ENCODE results near the gene SLC10A7. TPM values are rescaled to one million over a fixed set of nuclear protein-coding genes. Genes with fewer than 3 reads are reported as not detected.

The SLC10A7 gene
- total RNA-seq, 1 donor from 2014 or later = 11.8 TPM

- no peak for DNase-seq (ENCODE audit: low spot score)
- H3K27me3 Mint-ChIP-seq (ENCODE audit: unreplicated experiment) = no peaks in the 10 kb centered on the region
- TF ChIP-seq CTCF (IDR thresholded peaks at IDR 0.05; ENCODE audit: unreplicated experiment) = no peak
- H3K4me1 Mint-ChIP-seq (ENCODE audit: unreplicated experiment) = peaks cover 7% of the 10 kb centered on the region
- H3K36me3 Mint-ChIP-seq (ENCODE audit: low read depth, unreplicated experiment) = no peaks in the 10 kb centered on the region
- no peak overlapping the region for H3K4me3 Mint-ChIP-seq (ENCODE audit: unreplicated experiment)
- no peak overlapping the region for H3K27ac Mint-ChIP-seq (ENCODE audit: unreplicated experiment)
- no peaks in the 10 kb centered on the region for H3K9me3 Mint-ChIP-seq (ENCODE audit: unreplicated experiment)
Observed at GRCh38 chr4:146407257-146407656, 114.5 kb downstream of the SLC10A7 start.

- Mint-ChIP-seq H3K27ac (ENCODE audit: unreplicated experiment) (no peak overlapping the region), H3K9me3 (ENCODE audit: unreplicated experiment) (no peaks in the 10 kb centered on the region), H3K36me3 (ENCODE audit: low read depth, unreplicated experiment) (no peaks in the 10 kb centered on the region), H3K27me3 (ENCODE audit: unreplicated experiment) (no peaks in the 10 kb centered on the region), H3K4me3 (ENCODE audit: unreplicated experiment) (no peak overlapping the region), H3K4me1 (ENCODE audit: unreplicated experiment) (no peaks in the 10 kb centered on the region)
- DNase-seq (ENCODE audit: low spot score) = no peak
- TF ChIP-seq CTCF (IDR thresholded peaks at IDR 0.05; ENCODE audit: unreplicated experiment) = no peak
Observed at GRCh38 chr4:146401274-146401673, 120.5 kb downstream of the SLC10A7 start.

GRCh38 chr4:146398896-146399445, 122.8 kb downstream of the SLC10A7 start:
- Mint-ChIP-seq H3K4me3 (ENCODE audit: unreplicated experiment) (no peak overlapping the region), H3K36me3 (ENCODE audit: low read depth, unreplicated experiment) (no peaks in the 10 kb centered on the region), H3K9me3 (ENCODE audit: unreplicated experiment) (no peaks in the 10 kb centered on the region), H3K4me1 (ENCODE audit: unreplicated experiment) (no peaks in the 10 kb centered on the region), H3K27ac (ENCODE audit: unreplicated experiment) (no peak overlapping the region), H3K27me3 (ENCODE audit: unreplicated experiment) (no peaks in the 10 kb centered on the region)
- TF ChIP-seq CTCF (IDR thresholded peaks at IDR 0.05; ENCODE audit: unreplicated experiment) = no peak
- DNase-seq (ENCODE audit: low spot score) = no peak

- Mint-ChIP-seq H3K4me3 (ENCODE audit: unreplicated experiment) (no peak overlapping the region), H3K27me3 (ENCODE audit: unreplicated experiment) (no peaks in the 10 kb centered on the region), H3K36me3 (ENCODE audit: low read depth, unreplicated experiment) (no peaks in the 10 kb centered on the region), H3K9me3 (ENCODE audit: unreplicated experiment) (no peaks in the 10 kb centered on the region), H3K27ac (ENCODE audit: unreplicated experiment) (no peak overlapping the region), H3K4me1 (ENCODE audit: unreplicated experiment) (no peaks in the 10 kb centered on the region)
- TF ChIP-seq CTCF (IDR thresholded peaks at IDR 0.05; ENCODE audit: unreplicated experiment) = no peak
- no peak for DNase-seq (ENCODE audit: low spot score)
Observed at GRCh38 chr4:146398404-146398803, 123.3 kb downstream of the SLC10A7 start.

- no peak overlapping the region for H3K4me3 Mint-ChIP-seq (ENCODE audit: unreplicated experiment)
- DNase-seq (ENCODE audit: low spot score) = no peak
- no peak overlapping the region for H3K27ac Mint-ChIP-seq (ENCODE audit: unreplicated experiment)
- H3K4me1 Mint-ChIP-seq (ENCODE audit: unreplicated experiment) = no peaks in the 10 kb centered on the region
- no peaks in the 10 kb centered on the region for H3K27me3 Mint-ChIP-seq (ENCODE audit: unreplicated experiment)
- H3K36me3 Mint-ChIP-seq (ENCODE audit: low read depth, unreplicated experiment) = no peaks in the 10 kb centered on the region
- no peaks in the 10 kb centered on the region for H3K9me3 Mint-ChIP-seq (ENCODE audit: unreplicated experiment)
- no peak for TF ChIP-seq CTCF (IDR thresholded peaks at IDR 0.05; ENCODE audit: unreplicated experiment)
Observed at GRCh38 chr4:146389561-146389960, 132.2 kb downstream of the SLC10A7 start.
